Kidney (tissue), 14 donors: ENCODE measurements around the gene RAD51B. TPM values are rescaled to one million over a fixed set of nuclear protein-coding genes. Genes with fewer than 3 reads are reported as not detected.
"Not testable (repeated sequence)": the region's sequence is repeated elsewhere in the genome, so short reads cannot be mapped to it uniquely, and the experiment has no call there.

ENCODE experiments used
- DNase-seq, 5 donors: peaks; one replicate each; pipeline ENCODE4 v3.0.0-alpha.2; 2013 to 2020
- FAIRE-seq: peaks from 2 replicates; lab custom pipeline; 2012; peaks lifted over from hg19 to GRCh38; lab: Jason Lieb, UNC
- H3K27ac ChIP-seq, 2 donors: one replicate each; pipeline ENCODE4 v1.7.0; 2013; ENCODE audit warnings: low read depth in 2 of 2, low read length in 2 of 2, inconsistent platforms in 1 of 2
- H3K27me3 ChIP-seq: one replicate; pipeline ENCODE4 v1.7.1; 2013; ENCODE audit warnings: low read length, inconsistent platforms; ENCODE audit not compliant: control insufficient read depth, insufficient read depth
- H3K36me3 ChIP-seq, 3 donors: one replicate each; pipeline versions ENCODE4 v1.7.0 to v1.7.1; 2013; ENCODE audit warnings: low read length in 3 of 3, control low read depth in 1 of 3, inconsistent platforms in 1 of 3; ENCODE audit not compliant: insufficient read depth in 3 of 3, control insufficient read depth in 2 of 3
- H3K4me1 ChIP-seq, 3 donors: one replicate each; pipeline versions ENCODE4 v1.7.0 to v1.7.1; 2013; ENCODE audit warnings: low read length in 3 of 3, inconsistent platforms in 1 of 3, low read depth in 1 of 3; ENCODE audit not compliant: control insufficient read depth in 2 of 3, insufficient read depth in 2 of 3
- H3K4me3 ChIP-seq, 3 donors: one replicate each; pipeline versions ENCODE4 v1.7.0 to v1.8.1; 2013; ENCODE audit warnings: low read length in 3 of 3, control low read depth in 1 of 3, inconsistent platforms in 1 of 3
- H3K9ac ChIP-seq, 3 donors: one replicate each; pipeline versions ENCODE4 v1.7.0 to v1.7.1; 2013; ENCODE audit warnings: low read length in 3 of 3, control low read depth in 1 of 3, inconsistent platforms in 1 of 3
- H3K9me3 ChIP-seq, 3 donors: one replicate each; pipeline versions ENCODE4 v1.7.0 to v1.7.1; 2013; ENCODE audit warnings: low read length in 3 of 3, control low read depth in 1 of 3, inconsistent platforms in 1 of 3; ENCODE audit not compliant: control insufficient read depth in 2 of 3, insufficient read depth in 1 of 3
- CTCF ChIP-seq: IDR thresholded peaks from 3 replicates; pipeline ENCODE4 v1.5.1; 2012; ENCODE audit warnings: mild to moderate bottlenecking, moderate library complexity, borderline replicate concordance; ENCODE audit not compliant: insufficient read depth; ENCODE audit errors: extremely low read depth
- intact Hi-C: fragments of 100-400 bp; cut with DNase I; formaldehyde crosslinking; loops from one replicate; pipeline ENCODE4 v1.11.1; 2022
- polyA plus RNA-seq: library from polyadenylated mRNA; stranded (reverse); fragments of 350-450 nt; fragmentation: Illumina TruSeq; extraction: RNeasy Lipid Tissue Mini Kit (QIAGEN cat#74804); gene quantifications from one replicate; pipeline ENCODE4 v1.2.3, GENCODE V29; 2014; ENCODE audit warnings: low read depth, low replicate concordance; ENCODE audit not compliant: insufficient read depth
- total RNA-seq: library from RNA; stranded (reverse); fragmentation: NEBNext Ultra II Directional; extraction: Animal tissue kit (Norgen Biotek cat#: 25700); gene quantifications from one replicate; pipeline ENCODE4 v1.2.1, GENCODE V29; 2021
- donor health status: control.
- donor health status: control.
- donor health status: control.
- donor health status: control.
- donor health status: control.
- donor health status: DM: yes; HTN: yes; CAD: no.
- donor health status: Normal renal cell carcinoma (clear cell type).

The RAD51B gene
- total and polyA plus RNA-seq, 2 donors from 2014 or later, result 6.9 to 18.0 TPM

- DNase-seq (no peak), FAIRE-seq (no peak)
- Histone ChIP-seq H3K4me1 (peaks cover 3 to 10% (median 4%) of the 10 kb centered on the region in 3 donors), H3K27me3 (no peaks in the 10 kb centered on the region), H3K27ac (no peak overlapping the region), H3K36me3 (no peaks in the 10 kb centered on the region), H3K9me3 (no peaks in the 10 kb centered on the region), H3K9ac (no peak overlapping the region), H3K4me3 (no peak overlapping the region)
- intact Hi-C loops, result no loop called here
- no peak for TF ChIP-seq CTCF
These were observed 224.2 kb downstream of the RAD51B start for GRCh38 chr14:68043752-68044151.

GRCh38 chr14:68047906-68048305 is 228.3 kb downstream of the RAD51B start:
- intact Hi-C loops, result no loop called here
- no peak overlapping the region for H3K9ac ChIP-seq
- DNase-seq (no peak), FAIRE-seq (no peak)
- no peak overlapping the region for H3K27ac ChIP-seq
- no peaks in the 10 kb centered on the region for H3K9me3 ChIP-seq
- no peak overlapping the region for H3K4me3 ChIP-seq
- no peaks in the 10 kb centered on the region for H3K27me3 ChIP-seq
- peaks cover 0 to 2% (median 0%) of the 10 kb centered on the region in 3 donors for H3K4me1 ChIP-seq
- no peak for TF ChIP-seq CTCF
- H3K36me3 ChIP-seq, result no peaks in the 10 kb centered on the region

DNA sequence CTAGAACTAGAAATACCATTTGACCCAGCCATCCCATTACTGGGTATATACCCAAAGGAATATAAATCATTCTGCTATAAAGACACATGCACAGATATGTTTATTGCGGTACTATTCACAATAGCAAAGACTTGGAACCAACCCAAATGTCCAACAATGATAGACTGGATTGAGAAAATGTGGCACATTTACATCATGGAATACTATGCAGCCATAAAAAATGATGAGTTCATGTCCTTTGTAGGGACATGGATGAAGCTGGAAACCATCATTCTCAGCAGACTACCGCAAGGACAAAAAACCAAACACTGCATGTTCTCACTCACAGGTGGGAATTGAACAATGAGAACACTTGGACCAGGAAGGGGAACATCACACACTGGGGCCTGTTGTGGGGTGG is 229.2 kb downstream of the RAD51B start:
- H3K36me3 ChIP-seq, H3K4me1 ChIP-seq, H3K27me3 ChIP-seq, H3K9ac ChIP-seq, intact Hi-C loops, H3K4me3 ChIP-seq, DNase-seq, H3K27ac ChIP-seq, FAIRE-seq, H3K9me3 ChIP-seq: not testable (repeated sequence)

- no peak for TF ChIP-seq CTCF
- no peaks in the 10 kb centered on the region for H3K36me3 ChIP-seq
- H3K27ac ChIP-seq, result no peak overlapping the region
- H3K9ac ChIP-seq, result no peak overlapping the region
- intact Hi-C loops, result no loop called here
- H3K4me3 ChIP-seq, result no peak overlapping the region
- no peaks in the 10 kb centered on the region for H3K9me3 ChIP-seq
- DNase-seq (no peak), FAIRE-seq (no peak)
- H3K27me3 ChIP-seq, result no peaks in the 10 kb centered on the region
- no peaks in the 10 kb centered on the region for H3K4me1 ChIP-seq
These were observed 230.6 kb downstream of the RAD51B start for GRCh38 chr14:68050177-68050576.
